H1 (cell line): ENCODE data around the gene KCNQ2.

Source experiments
- CBX8 ChIP-seq: fragments of 300-800, 300-1000 bp; sonication (generic); IDR thresholded peaks from 2 replicates; pipeline ENCODE4 v1.7.1; 2016; ENCODE audit warnings: low read depth, low read length, borderline replicate concordance
- GABPA ChIP-seq: IDR thresholded peaks from 2 replicates; pipeline ENCODE4 v1.6.1; 2011; ENCODE audit warnings: mild to moderate bottlenecking, low read length, moderate library complexity, borderline replicate concordance; ENCODE audit not compliant: insufficient read depth
- HDAC6 ChIP-seq: IDR thresholded peaks from one replicate; pipeline ENCODE4 v1.7.1; 2012; ENCODE audit warnings: low read depth, mild to moderate bottlenecking, inconsistent platforms, low read length, moderate library complexity
- JUND ChIP-seq: IDR thresholded peaks from 2 replicates; pipeline ENCODE4 v1.6.1; 2011; ENCODE audit warnings: mild to moderate bottlenecking, improper control_type of control experiment, low read length
- MAX ChIP-seq: IDR thresholded peaks from 2 replicates; pipeline ENCODE4 v1.6.1; 2012; ENCODE audit warnings: inconsistent platforms
- POLR2A ChIP-seq, 2 experiments: IDR thresholded peaks; 1 replicate in 1 of 2; 2 replicates in 1 of 2; pipeline ENCODE4 v1.6.1; 2011; ENCODE audit warnings: low read depth in 2 of 2, low read length in 2 of 2, mild to moderate bottlenecking in 2 of 2; ENCODE audit errors: control extremely low read depth in 1 of 2
- SIN3A ChIP-seq, 2 experiments: IDR thresholded peaks in 1 of 2; conservative IDR thresholded peaks in 1 of 2; 2 replicates each; pipeline ENCODE4 v1.6.1; 2011 to 2012; ENCODE audit warnings: low read length in 2 of 2, improper control_type of control experiment in 1 of 2, low read depth in 1 of 2, mild to moderate bottlenecking in 1 of 2
- ZNF274 ChIP-seq: IDR thresholded peaks from 2 replicates; pipeline ENCODE4 v1.7.0; 2012; ENCODE audit warnings: low read length, borderline replicate concordance; ENCODE audit errors: extremely low read depth
- TF ChIP-seq, protein P1 (sequence below), 3 experiments: IDR thresholded peaks; 1 replicate in 2 of 3; 2 replicates in 1 of 3; pipeline versions ENCODE4 v1.5.1 to v1.6.1; 2011; ENCODE audit warnings: low read length in 3 of 3, mild to moderate bottlenecking in 3 of 3, inconsistent platforms in 2 of 3, low read depth in 1 of 3, moderate library complexity in 1 of 3; ENCODE audit not compliant: insufficient read depth in 1 of 3; ENCODE audit errors: control extremely low read depth in 1 of 3

GRCh38 chr20:63486300-63486855 lies 13.9 kb upstream of the KCNQ2 start:
- TF ChIP-seq CBX8 (no peak), JUND (no peak), SIN3A (conservative IDR thresholded peaks at IDR 0.05 in 1 of 2, IDR thresholded peaks at IDR 0.05 in 1 of 2; ENCODE audit: low read depth in 1 of 2, low read length in 2 of 2) (no peak), MAX (no peak), POLR2A (IDR thresholded peaks at IDR 0.05; ENCODE audit: control extremely low read depth in 1 of 2, low read depth in 2 of 2, low read length in 2 of 2) (no peak), ZNF274 (no peak), HDAC6 (no peak), GABPA (no peak)
- TF ChIP-seq, protein P1, sequence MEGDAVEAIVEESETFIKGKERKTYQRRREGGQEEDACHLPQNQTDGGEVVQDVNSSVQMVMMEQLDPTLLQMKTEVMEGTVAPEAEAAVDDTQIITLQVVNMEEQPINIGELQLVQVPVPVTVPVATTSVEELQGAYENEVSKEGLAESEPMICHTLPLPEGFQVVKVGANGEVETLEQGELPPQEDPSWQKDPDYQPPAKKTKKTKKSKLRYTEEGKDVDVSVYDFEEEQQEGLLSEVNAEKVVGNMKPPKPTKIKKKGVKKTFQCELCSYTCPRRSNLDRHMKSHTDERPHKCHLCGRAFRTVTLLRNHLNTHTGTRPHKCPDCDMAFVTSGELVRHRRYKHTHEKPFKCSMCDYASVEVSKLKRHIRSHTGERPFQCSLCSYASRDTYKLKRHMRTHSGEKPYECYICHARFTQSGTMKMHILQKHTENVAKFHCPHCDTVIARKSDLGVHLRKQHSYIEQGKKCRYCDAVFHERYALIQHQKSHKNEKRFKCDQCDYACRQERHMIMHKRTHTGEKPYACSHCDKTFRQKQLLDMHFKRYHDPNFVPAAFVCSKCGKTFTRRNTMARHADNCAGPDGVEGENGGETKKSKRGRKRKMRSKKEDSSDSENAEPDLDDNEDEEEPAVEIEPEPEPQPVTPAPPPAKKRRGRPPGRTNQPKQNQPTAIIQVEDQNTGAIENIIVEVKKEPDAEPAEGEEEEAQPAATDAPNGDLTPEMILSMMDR (IDR thresholded peaks at IDR 0.05; ENCODE audit: control extremely low read depth in 1 of 3, insufficient read depth in 1 of 3, low read depth in 1 of 3, low read length in 3 of 3) = no peak
